ENCODE results near the gene DNAJC7.

DNA sequence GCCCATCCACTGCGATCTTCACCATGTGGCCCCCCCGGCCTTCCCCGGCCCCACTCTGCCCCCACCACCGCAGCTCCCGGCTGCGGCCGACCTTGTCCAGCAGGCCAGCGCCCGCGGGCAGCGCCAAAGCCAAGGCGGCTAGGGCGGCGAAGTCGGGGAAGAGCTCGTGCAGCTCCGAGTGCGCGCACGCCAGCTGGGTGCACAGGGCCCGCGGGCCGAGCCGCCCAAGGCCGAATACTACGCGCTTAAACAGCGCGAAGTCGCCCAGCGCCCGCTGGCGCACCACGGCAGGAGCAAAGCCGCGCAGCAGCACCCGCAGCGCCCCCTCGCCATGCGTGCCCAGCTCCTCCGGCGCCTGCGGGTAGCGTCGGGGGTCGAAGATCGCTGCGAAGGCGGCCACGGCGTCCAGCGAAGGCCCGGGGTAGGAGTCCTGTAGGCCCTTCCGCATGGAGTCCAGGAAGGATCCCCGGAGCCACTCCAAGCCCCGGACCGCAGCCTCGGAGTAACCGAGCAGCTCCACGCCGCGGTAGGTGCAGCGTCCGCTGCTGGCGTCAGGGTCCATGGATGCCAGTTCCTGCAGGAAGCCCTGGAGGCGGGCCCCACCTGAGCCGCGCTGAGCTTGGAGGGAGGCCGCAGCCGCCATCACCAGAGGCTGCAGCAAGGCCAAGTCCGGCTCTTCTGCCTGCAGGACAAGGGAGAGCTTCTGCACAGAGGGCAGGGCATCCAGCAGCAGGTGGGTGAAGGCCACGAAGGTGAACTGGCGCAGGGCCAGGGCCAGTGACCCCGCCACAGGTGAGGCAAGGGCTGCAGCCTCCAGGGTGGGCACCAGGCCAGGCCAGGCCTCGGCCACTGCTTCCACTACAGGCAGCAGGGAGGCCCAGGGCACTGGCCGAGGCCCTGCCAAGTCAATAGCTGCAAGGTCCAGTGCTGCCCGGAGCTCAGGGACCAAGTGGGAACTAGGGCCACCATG lies 22.8 kb upstream of the DNAJC7 start:
- TF ChIP-seq POLR2AphosphoS5 (IDR thresholded peaks at IDR 0.05) (no peak), EP300 (IDR thresholded peaks at IDR 0.05) (no peak)
- TF ChIP-seq, protein P1, sequence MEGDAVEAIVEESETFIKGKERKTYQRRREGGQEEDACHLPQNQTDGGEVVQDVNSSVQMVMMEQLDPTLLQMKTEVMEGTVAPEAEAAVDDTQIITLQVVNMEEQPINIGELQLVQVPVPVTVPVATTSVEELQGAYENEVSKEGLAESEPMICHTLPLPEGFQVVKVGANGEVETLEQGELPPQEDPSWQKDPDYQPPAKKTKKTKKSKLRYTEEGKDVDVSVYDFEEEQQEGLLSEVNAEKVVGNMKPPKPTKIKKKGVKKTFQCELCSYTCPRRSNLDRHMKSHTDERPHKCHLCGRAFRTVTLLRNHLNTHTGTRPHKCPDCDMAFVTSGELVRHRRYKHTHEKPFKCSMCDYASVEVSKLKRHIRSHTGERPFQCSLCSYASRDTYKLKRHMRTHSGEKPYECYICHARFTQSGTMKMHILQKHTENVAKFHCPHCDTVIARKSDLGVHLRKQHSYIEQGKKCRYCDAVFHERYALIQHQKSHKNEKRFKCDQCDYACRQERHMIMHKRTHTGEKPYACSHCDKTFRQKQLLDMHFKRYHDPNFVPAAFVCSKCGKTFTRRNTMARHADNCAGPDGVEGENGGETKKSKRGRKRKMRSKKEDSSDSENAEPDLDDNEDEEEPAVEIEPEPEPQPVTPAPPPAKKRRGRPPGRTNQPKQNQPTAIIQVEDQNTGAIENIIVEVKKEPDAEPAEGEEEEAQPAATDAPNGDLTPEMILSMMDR (IDR thresholded peaks at IDR 0.05): no peak

Data from upper lobe of left lung (tissue), 4 donors.